BLaER1 (cell line): ENCODE measurements around the gene CDAN1.

ENCODE experiments used
- H3K27ac ChIP-seq: shearing (Covaris generic); formaldehyde crosslinking; 2 replicates; pipeline ENCODE4 v1.8.1; 2022
- H3K27me3 ChIP-seq: shearing (Covaris generic); formaldehyde crosslinking; 2 replicates; pipeline ENCODE4 v1.8.1; 2022
- H3K36me3 ChIP-seq: shearing (Covaris generic); formaldehyde crosslinking; 2 replicates; pipeline ENCODE4 v1.8.1; 2022
- H3K4me1 ChIP-seq: shearing (Covaris generic); formaldehyde crosslinking; 2 replicates; pipeline ENCODE4 v1.8.1; 2022
- H3K4me2 ChIP-seq: shearing (Covaris generic); formaldehyde crosslinking; 2 replicates; pipeline ENCODE4 v1.8.1; 2022
- H3K4me3 ChIP-seq: shearing (Covaris generic); formaldehyde crosslinking; 2 replicates; pipeline ENCODE4 v1.8.1; 2022
- H3K9ac ChIP-seq: shearing (Covaris generic); formaldehyde crosslinking; 2 replicates; pipeline ENCODE4 v1.8.1; 2022
- H3K9me3 ChIP-seq: shearing (Covaris generic); formaldehyde crosslinking; 2 replicates; pipeline ENCODE4 v1.8.1; 2022
- H4K20me1 ChIP-seq: shearing (Covaris generic); formaldehyde crosslinking; 2 replicates; pipeline ENCODE4 v1.8.1; 2022
- Cebpa-rat ChIP-seq: shearing (Covaris generic); IDR thresholded peaks from 2 replicates; pipeline ENCODE4 v1.8.1; 2022

Gene CDAN1

DNA sequence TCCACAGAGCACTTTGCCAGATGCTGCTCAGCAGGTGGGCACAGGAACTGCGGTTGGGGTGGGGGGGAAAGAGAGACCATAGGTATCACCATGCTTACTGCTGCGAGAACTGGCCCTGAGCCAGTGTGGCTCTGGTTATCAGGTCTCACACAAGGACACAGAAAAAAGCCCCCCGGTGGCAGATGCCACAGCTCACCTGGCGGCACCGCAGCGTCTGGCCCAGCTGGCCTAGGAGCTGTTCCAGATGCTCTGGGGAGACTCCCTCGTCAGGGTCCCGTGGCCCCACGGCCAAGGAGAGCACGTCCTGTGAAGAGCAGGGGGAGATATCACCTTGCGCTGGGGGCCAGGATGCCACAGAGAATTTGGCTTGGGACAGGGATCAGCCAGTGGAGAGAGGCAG, 10.8 kb downstream of the CDAN1 start:
- Histone ChIP-seq H3K4me1 (peaks cover 9% of the 10 kb centered on the region), H3K4me3 (no peak overlapping the region), H3K27me3 (no peaks in the 10 kb centered on the region), H3K36me3 (peaks cover 99% of the 10 kb centered on the region), H4K20me1 (peaks cover 42% of the 10 kb centered on the region), H3K27ac (no peak overlapping the region), H3K4me2 (no peak overlapping the region), H3K9me3 (no peaks in the 10 kb centered on the region), H3K9ac (no peak overlapping the region)
- no peak for TF ChIP-seq Cebpa-rat

GRCh38 chr15:42725331-42725903, 11.5 kb downstream of the CDAN1 start:
- Histone ChIP-seq H3K36me3 (peaks cover 98% of the 10 kb centered on the region), H3K27ac (no peak overlapping the region), H3K9ac (no peak overlapping the region), H3K4me3 (no peak overlapping the region), H3K27me3 (no peaks in the 10 kb centered on the region), H4K20me1 (peaks cover 35% of the 10 kb centered on the region; the same call in 1 of the 2 replicates), H3K9me3 (no peaks in the 10 kb centered on the region), H3K4me2 (no peak overlapping the region), H3K4me1 (peaks cover 9% of the 10 kb centered on the region)
- TF ChIP-seq Cebpa-rat, result no peak

GRCh38 chr15:42724276-42724675, 12.7 kb downstream of the CDAN1 start:
- Histone ChIP-seq H3K4me3 (no peak overlapping the region), H3K9me3 (no peaks in the 10 kb centered on the region), H3K27ac (no peak overlapping the region), H3K9ac (no peak overlapping the region), H3K4me1 (peaks cover 9% of the 10 kb centered on the region), H3K36me3 (peaks cover 99% of the 10 kb centered on the region), H3K4me2 (no peak overlapping the region), H3K27me3 (no peaks in the 10 kb centered on the region), H4K20me1 (peaks cover 27% of the 10 kb centered on the region; the same call in 1 of the 2 replicates)
- TF ChIP-seq Cebpa-rat, result no peak

- TF ChIP-seq Cebpa-rat, result no peak
- H3K4me3 ChIP-seq, result no peak overlapping the region
- no peak overlapping the region for H3K27ac ChIP-seq
- H3K27me3 ChIP-seq, result no peaks in the 10 kb centered on the region
- no peak overlapping the region for H3K9ac ChIP-seq
- H3K4me1 ChIP-seq, result peaks cover 18% of the 10 kb centered on the region
- H3K4me2 ChIP-seq, result no peak overlapping the region
- H3K9me3 ChIP-seq, result no peaks in the 10 kb centered on the region
- peaks cover 99% of the 10 kb centered on the region for H3K36me3 ChIP-seq
- peaks cover 21% of the 10 kb centered on the region; the same call in 1 of the 2 replicates for H4K20me1 ChIP-seq
These were observed 13.9 kb downstream of the CDAN1 start for GRCh38 chr15:42723068-42723467.

- H3K4me2 ChIP-seq, result no peak overlapping the region
- H4K20me1 ChIP-seq, result peaks cover 9% of the 10 kb centered on the region; the same call in 1 of the 2 replicates
- peaks cover 18% of the 10 kb centered on the region for H3K4me1 ChIP-seq
- H3K27me3 ChIP-seq, result no peaks in the 10 kb centered on the region
- no peak overlapping the region for H3K4me3 ChIP-seq
- peaks cover 99% of the 10 kb centered on the region for H3K36me3 ChIP-seq
- no peak overlapping the region for H3K27ac ChIP-seq
- no peaks in the 10 kb centered on the region for H3K9me3 ChIP-seq
- no peak for TF ChIP-seq Cebpa-rat
- H3K9ac ChIP-seq, result no peak overlapping the region
These were observed 15.0 kb downstream of the CDAN1 start for GRCh38 chr15:42721916-42722315.

GRCh38 chr15:42721016-42721415, 15.9 kb downstream of the CDAN1 start:
- H3K9me3 ChIP-seq, result no peaks in the 10 kb centered on the region
- no peak overlapping the region for H3K4me2 ChIP-seq
- H4K20me1 ChIP-seq, result peaks cover under 1% of the 10 kb centered on the region; the same call in 1 of the 2 replicates
- peaks cover 18% of the 10 kb centered on the region for H3K4me1 ChIP-seq
- no peak for TF ChIP-seq Cebpa-rat
- no peak overlapping the region for H3K27ac ChIP-seq
- H3K36me3 ChIP-seq, result peaks cover 98% of the 10 kb centered on the region
- no peak overlapping the region for H3K4me3 ChIP-seq
- no peaks in the 10 kb centered on the region for H3K27me3 ChIP-seq
- no peak overlapping the region for H3K9ac ChIP-seq

DNA sequence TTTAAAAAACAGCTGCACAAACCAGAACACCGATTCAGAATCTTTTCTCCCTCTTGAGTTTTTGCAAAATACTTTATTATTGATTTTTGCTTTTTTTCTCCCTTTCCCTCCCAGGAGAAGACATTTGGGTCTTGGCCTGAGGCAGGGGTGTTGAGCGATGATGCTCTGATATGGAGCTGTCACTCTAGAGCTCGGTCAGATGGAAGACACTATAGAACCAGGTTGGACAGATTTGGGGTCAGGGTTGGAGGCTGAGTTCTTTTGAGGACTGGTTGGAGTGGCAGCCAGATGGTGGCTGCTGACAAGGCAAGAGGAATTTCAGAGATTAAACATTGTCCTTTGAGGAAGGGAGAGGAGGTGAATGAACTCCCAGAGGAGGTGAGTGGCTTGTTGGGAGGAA, 16.9 kb downstream of the CDAN1 start:
- TF ChIP-seq Cebpa-rat, result no peak
- H3K27ac ChIP-seq, result no peak overlapping the region
- peaks cover 91% of the 10 kb centered on the region for H3K36me3 ChIP-seq
- no peaks in the 10 kb centered on the region for H3K9me3 ChIP-seq
- H4K20me1 ChIP-seq, result no peaks in the 10 kb centered on the region; the same call in 1 of the 2 replicates
- no peak overlapping the region for H3K4me2 ChIP-seq
- peaks cover 18% of the 10 kb centered on the region for H3K4me1 ChIP-seq
- H3K9ac ChIP-seq, result no peak overlapping the region
- no peak overlapping the region for H3K4me3 ChIP-seq
- no peaks in the 10 kb centered on the region for H3K27me3 ChIP-seq

- H3K4me3 ChIP-seq, result no peak overlapping the region
- H3K27me3 ChIP-seq, result no peaks in the 10 kb centered on the region
- TF ChIP-seq Cebpa-rat, result no peak
- H3K4me2 ChIP-seq, result no peak overlapping the region
- H3K36me3 ChIP-seq, result peaks cover 81% of the 10 kb centered on the region
- no peak overlapping the region for H3K9ac ChIP-seq
- H3K27ac ChIP-seq, result no peak overlapping the region
- H3K4me1 ChIP-seq, result peaks cover 18% of the 10 kb centered on the region
- no peaks in the 10 kb centered on the region for H4K20me1 ChIP-seq
- no peaks in the 10 kb centered on the region for H3K9me3 ChIP-seq
These were observed 17.9 kb downstream of the CDAN1 start for GRCh38 chr15:42719043-42719442.

DNA sequence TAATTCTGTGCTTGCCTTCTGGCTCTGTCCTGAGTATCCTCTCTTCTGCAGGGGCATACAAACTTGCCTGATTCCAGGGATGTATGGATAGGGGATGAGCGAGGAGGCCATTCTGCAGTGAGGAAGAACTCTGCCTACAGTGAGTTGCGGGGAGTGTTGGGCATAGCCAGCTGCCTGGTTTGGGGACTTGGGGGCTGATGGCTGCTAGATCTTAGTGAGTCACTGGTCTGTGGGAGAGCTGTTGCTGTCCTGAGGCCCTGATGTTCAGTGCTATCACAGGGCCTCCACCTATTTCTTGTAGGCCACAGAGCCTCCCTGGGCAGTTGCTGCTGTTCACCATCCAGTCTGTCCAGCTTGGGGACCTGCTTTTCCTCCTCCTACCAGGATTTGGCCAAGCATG, 20.3 kb downstream of the CDAN1 start:
- Histone ChIP-seq H3K36me3 (peaks cover 57% of the 10 kb centered on the region), H3K4me2 (no peak overlapping the region)

DNA sequence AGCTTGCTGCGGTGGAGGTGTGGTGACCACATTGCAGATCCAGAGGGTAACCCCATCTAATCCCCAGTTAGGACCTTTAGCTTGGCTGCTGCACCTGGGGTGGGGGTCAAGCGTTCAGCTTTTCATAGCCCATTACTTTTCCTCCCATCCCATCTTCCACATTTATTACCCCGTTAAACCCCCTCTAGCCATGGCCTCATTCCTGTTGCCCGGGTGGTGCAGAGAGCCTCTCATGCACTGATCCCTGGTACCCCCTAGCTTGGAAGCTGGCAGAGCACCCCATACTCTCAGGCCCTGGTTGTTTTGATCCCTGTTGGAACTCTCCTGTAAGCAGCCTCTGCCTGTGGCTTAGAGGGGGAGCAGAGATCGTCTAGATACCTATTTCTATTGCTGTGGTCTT, 20.8 kb downstream of the CDAN1 start:
- no peak overlapping the region for H3K9ac ChIP-seq
- H3K9me3 ChIP-seq, result no peaks in the 10 kb centered on the region
- peaks cover 9% of the 10 kb centered on the region for H3K4me1 ChIP-seq
- no peak overlapping the region for H3K4me3 ChIP-seq
- H3K36me3 ChIP-seq, result peaks cover 54% of the 10 kb centered on the region
- H4K20me1 ChIP-seq, result no peaks in the 10 kb centered on the region
- no peak overlapping the region for H3K4me2 ChIP-seq
- H3K27me3 ChIP-seq, result no peaks in the 10 kb centered on the region
- no peak overlapping the region for H3K27ac ChIP-seq
- TF ChIP-seq Cebpa-rat, result no peak

More for the DNA sequence above, 20.3 kb downstream of the CDAN1 start:
- H3K27ac ChIP-seq, result no peak overlapping the region
- H3K27me3 ChIP-seq, result no peaks in the 10 kb centered on the region
- H4K20me1 ChIP-seq, result no peaks in the 10 kb centered on the region
- H3K9ac ChIP-seq, result no peak overlapping the region
- no peak for TF ChIP-seq Cebpa-rat
- peaks cover 11% of the 10 kb centered on the region for H3K4me1 ChIP-seq
- no peak overlapping the region for H3K4me3 ChIP-seq
- H3K9me3 ChIP-seq, result no peaks in the 10 kb centered on the region

DNA sequence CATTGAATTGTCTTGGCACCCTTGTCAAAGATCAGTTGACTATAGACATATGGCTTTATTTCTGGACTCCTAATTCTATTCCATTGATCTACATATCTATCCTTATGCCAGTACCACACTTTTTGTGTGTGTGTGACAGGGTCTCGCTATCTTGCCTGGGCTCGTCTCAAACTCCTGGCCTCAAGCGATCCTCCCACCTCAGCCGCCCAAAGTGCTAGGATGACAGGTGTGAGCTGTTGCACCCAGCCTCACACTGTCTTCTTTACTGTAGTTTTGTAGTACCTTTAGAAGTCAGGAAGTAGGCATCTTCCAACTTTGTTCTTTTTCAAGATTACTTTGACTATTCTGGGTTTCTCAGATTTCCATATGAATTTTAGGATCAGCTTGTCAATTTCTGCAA, 24.3 kb downstream of the CDAN1 start:
- H3K9me3 ChIP-seq, result no peaks in the 10 kb centered on the region
- H3K9ac ChIP-seq, result no peak overlapping the region
- no peaks in the 10 kb centered on the region for H3K4me1 ChIP-seq
- no peak overlapping the region for H3K27ac ChIP-seq
- H4K20me1 ChIP-seq, result no peaks in the 10 kb centered on the region
- no peak for TF ChIP-seq Cebpa-rat
- no peaks in the 10 kb centered on the region for H3K27me3 ChIP-seq
- no peak overlapping the region for H3K4me2 ChIP-seq
- H3K36me3 ChIP-seq, result peaks cover 33% of the 10 kb centered on the region
- H3K4me3 ChIP-seq, result no peak overlapping the region
